HG02763 (cell line): ENCODE data around the gene SETD2.
A peak's percentile ranks its signal among the peaks of the same experiment; 100 is the strongest.
"Not testable (repeated sequence)": the region's sequence is repeated elsewhere in the genome, so short reads cannot be mapped to it uniquely, and the experiment has no call there.

Source experiments
- ATAC-seq: cut with Tn5 transposase; IDR thresholded peaks from one replicate; pipeline ENCODE4 v1.9.1; 2021; ENCODE audit warnings: mild to moderate bottlenecking, moderate library complexity; ENCODE audit not compliant: unreplicated experiment

The SETD2 gene, protein sequence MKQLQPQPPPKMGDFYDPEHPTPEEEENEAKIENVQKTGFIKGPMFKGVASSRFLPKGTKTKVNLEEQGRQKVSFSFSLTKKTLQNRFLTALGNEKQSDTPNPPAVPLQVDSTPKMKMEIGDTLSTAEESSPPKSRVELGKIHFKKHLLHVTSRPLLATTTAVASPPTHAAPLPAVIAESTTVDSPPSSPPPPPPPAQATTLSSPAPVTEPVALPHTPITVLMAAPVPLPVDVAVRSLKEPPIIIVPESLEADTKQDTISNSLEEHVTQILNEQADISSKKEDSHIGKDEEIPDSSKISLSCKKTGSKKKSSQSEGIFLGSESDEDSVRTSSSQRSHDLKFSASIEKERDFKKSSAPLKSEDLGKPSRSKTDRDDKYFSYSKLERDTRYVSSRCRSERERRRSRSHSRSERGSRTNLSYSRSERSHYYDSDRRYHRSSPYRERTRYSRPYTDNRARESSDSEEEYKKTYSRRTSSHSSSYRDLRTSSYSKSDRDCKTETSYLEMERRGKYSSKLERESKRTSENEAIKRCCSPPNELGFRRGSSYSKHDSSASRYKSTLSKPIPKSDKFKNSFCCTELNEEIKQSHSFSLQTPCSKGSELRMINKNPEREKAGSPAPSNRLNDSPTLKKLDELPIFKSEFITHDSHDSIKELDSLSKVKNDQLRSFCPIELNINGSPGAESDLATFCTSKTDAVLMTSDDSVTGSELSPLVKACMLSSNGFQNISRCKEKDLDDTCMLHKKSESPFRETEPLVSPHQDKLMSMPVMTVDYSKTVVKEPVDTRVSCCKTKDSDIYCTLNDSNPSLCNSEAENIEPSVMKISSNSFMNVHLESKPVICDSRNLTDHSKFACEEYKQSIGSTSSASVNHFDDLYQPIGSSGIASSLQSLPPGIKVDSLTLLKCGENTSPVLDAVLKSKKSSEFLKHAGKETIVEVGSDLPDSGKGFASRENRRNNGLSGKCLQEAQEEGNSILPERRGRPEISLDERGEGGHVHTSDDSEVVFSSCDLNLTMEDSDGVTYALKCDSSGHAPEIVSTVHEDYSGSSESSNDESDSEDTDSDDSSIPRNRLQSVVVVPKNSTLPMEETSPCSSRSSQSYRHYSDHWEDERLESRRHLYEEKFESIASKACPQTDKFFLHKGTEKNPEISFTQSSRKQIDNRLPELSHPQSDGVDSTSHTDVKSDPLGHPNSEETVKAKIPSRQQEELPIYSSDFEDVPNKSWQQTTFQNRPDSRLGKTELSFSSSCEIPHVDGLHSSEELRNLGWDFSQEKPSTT (N-terminal part only)

DNA sequence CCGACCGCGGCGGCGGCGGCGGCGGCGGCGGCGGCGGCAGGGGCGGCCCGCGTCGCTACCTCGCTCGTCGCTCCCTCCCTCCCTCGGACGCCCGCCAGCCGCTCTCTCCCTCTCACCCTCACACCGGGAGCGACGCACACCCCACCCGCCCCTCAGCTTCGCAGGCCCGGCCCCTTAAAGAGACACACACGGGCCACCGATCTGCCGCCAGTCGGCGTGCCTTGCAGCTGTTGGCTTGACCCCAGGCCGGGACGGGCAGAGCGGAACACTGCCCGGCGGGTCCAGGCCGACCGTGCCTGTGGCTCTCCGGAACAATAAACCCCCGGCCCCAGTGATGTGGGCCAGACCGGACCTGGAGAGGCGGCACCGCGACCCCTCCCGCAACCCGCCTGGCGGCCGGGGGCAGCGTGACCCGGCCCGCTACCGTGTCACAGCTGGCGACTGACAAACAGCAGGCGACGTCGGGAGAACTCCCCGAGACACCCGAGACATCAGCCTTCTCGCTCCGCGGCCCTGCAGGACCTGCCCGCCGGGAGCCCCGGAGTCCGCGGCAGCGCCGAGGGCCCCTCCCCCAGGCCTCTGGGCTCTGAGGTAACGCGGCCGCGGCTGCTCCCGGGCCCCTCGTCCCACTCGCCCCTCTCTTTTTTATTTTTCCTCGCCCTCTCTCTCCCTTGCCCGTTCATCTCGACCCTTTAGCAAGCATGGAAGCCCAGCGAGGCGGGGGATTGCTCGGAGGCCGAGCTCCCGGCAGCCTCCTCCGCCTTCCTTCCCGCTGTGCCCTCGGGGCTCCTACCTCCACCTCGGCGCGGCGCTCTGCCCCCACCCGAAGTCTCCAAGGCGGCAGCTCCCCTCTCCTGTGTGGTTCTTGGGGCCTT lies at the start of gene SETD2:
Gene SETD2 (minus strand): TSS at position 107 of the 875 bp plus-strand sequence. CDS start 189 bp downstream, outside the sequence.
- ATAC-seq = peak; percentile 68

DNA sequence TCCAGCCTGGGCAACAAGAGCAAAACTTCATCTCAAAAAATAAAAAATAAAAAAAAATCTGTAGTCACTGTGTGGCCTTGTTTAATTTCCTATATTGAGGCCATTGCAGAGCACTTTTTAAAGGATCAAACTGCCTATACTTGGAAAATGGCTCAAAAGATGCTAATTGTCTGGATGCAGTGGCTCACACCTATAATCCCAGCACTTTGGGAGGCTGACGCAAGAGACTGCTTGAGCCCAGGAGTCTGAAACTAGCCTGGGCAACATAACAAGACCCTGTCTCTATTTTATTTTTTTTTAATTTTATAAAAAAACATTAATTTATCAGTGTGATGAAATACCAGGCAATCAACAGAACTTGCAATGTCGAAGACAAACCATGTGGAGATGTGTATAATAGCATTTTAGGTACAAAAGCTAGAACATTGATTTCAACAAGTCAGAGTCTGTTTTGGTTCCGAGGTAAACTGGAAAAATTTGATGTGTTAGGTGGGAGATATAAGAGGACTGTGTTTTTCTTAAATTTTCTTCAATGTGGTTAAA lies 47.0 kb upstream of the SETD2 start:
- no peak for ATAC-seq

DNA sequence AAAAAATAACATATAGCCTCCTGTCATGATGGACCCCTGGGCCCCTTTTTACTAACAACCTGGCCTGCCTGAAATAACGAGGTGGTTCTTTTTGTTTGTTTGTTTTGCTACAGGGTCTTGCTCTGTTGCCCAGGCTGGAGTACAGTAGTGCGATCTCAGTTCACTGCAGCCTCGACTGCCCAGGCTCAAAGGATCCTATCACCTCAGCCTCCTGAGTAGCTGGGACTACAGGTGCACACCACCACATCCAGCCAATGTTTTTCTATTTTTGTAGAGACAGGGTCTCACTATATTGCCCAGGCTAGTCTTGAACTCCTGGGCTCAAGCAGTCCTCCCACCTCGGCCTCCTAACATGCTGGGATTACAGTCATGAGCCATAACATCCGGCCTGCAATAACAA lies 42.1 kb upstream of the SETD2 start:
- not testable (repeated sequence) for ATAC-seq

DNA sequence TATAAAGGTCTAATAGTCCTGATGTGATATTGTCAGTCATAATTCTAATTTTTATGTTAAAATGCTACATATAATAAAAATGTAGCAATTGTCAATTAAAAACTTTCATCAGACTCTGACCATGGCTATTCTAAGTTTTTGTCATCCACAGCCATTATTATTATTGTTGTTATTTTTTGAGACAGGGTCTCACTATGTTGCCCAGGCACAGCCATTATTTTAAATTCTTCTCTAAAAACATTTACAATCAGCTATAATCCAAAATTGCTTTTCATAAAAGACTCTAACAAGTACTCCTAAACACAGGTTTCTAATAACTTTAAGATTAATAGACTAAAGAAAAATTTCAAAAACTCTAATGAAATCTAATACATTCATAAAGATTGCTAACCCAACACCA lies 41.0 kb upstream of the SETD2 start:
- ATAC-seq = no peak

DNA sequence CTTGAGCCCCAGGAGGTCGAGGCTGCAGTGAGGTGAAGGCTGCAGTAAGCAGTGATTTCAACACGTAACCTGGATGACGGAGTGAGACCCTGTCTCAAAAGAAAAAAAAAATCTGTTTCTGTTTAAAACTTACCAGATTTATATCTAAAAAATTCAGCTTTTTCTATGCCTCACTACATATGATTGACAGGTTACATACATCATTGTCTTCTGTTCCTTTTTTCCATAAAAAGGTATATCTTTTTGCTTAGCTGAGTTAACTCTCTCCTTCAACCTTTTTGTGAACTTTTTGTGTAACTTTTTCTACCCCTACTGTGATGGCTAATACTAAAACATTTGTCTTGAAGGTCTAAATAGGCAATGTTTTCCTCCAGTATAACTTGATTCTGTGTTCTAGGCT lies 38.6 kb upstream of the SETD2 start:
- no peak for ATAC-seq

DNA sequence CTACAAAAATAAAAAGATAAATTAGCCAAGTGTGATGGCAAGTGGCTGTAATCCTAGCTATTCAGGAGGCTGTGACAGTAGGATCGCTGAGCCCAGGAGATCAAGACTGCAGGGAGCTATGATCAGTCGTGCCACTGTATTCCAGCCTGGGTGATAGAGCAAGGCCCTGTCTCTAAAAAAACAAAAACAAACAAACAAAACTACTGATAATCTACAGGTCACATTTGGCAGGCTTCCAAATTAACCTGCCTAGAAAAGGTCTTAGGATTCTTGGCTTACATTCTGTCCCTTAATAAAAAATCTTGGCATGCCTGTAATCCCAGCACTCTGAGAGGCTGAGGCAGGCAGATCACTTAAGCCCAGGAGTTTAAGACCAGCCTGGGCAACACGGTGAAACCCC lies 33.4 kb upstream of the SETD2 start:
- ATAC-seq = no peak

DNA sequence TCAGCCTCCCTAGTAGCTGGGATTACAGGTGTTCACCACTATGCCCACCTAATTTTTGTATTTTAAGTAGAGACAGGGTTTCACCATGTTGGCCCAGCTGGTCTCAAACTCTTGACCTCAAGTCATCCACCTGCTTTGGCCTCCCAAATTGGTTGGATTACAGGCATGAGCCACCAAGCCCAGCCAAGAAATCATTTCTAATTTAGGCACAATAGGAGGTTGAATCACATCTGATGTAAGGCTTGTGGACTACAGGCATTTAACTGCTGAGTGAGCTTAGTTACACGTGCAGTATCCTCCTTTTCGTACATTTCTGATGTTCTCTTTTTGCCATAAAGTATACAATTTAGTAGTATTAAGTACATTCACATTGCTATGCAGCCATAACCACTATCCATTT lies 31.1 kb upstream of the SETD2 start:
- no peak for ATAC-seq

DNA sequence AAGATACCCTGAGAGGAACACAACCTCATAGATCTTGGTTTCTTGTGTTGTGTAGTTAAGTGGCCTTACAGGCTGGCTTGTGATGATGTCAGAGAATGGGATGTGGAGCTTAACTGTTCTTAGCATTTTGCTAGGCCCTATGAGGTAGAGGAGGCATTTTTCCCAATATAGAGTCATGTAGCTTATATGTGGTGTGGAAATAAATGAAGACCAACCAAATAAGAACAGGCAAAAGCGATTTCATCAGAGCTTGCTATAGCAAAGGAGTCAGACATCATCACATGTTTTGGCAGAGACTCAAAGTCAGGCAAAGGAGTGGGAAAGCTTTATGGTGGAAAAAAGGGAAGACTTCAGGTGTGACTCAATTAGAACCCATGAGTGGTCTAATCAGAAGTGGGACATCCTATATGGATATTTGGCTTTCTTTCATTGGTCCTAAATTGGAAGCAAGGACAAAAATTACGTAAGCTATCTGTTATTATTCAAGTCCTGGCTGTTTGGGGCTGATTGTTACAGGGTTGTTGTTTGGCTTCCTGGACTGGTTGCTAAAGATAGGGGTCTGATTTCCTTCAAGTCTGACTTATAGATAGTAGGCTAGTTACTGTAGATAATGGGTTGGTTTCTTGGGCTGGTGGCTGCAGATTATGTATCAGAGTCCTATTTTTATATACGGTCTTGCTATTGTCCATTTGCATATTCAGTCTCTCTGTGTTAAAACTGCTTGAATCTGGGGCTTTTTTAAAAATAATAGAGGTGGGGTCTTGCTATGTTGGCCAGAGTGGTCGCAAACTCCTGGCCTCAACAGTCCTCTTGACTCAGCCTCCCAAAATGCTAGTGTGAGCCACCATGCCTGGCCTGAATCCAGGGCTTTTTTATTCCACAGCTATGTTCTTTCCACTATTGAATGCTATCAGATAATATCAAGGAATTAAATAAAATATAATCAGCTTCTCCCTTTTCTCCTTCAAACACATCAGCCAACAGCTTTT lies 30.3 kb upstream of the SETD2 start:
- ATAC-seq = no peak

DNA sequence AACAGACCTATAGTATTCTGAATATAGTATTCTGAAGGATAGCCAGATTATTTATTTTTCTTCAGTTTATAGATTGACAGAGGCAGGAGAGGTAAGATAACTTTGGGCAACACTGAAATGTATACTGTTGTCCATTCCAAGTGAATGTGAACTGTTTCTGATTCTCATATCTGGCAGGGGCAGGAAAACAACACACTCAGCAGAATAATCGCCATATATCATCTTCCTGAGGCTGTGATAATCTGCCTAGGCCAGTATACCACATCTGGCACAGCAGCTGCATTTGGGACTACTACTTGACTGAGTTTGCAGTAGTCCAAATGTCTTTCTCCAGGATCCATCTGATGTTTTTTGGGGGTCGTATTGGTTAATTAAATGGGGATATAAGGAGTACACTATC lies 22.4 kb upstream of the SETD2 start:
- no peak for ATAC-seq

DNA sequence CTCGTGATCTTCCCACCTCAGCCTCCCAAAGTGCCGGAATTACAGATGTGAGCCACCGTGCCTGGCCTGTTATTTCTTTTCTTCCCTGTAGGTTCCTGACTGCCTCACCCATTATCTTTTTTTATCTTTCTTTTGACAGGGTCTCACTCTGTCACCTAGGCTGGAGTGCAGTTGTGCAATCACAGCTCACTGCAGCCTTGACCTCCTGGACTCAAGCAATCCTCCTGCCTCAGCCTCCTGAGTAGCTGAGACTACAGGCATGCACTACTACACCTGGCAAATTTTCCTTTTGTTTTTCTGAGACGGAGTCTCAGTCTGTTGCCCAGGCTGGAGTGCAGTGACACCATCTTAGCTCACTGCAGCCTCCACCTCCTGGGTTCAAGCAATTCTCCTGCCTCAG lies 17.8 kb upstream of the SETD2 start:
- not testable (repeated sequence) for ATAC-seq

DNA sequence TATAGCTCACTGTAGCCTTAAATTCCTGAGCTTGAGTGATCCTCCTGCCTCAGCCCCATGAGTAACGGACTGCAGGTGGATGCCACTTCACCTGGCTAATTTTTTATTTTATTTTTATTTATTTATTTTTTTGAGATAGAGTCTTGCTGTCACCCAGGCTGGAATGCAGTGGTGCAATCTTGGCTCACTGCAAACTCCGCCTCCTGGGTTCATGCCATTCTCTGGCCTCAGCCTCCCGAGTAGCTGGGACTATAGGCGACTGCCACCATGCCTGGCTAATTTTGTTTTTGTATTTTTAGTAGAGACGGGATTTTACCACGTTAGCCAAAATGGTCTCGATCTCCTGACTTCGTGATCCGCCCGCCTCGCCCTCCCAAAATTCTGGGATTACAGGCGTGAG lies 16.1 kb upstream of the SETD2 start:
- ATAC-seq = not testable (repeated sequence)

DNA sequence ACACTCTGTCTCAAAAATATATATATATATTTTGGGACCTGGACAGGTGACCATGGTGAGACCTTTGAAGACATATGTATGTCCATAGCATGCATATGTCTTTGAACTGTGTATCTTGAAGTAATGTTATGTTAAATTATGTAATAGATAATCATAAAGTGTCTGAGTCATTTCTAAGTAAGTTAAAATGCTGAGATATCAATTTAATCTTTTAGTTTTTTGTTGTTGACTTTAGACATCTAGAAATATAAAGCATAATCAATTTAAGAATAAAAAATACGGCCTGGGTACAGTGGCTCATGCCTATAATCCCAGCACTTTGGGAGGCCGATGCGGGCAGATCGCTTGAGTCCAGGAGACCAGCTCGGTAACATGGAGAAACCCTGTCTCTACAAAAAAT lies 12.7 kb upstream of the SETD2 start:
- ATAC-seq = no peak

DNA sequence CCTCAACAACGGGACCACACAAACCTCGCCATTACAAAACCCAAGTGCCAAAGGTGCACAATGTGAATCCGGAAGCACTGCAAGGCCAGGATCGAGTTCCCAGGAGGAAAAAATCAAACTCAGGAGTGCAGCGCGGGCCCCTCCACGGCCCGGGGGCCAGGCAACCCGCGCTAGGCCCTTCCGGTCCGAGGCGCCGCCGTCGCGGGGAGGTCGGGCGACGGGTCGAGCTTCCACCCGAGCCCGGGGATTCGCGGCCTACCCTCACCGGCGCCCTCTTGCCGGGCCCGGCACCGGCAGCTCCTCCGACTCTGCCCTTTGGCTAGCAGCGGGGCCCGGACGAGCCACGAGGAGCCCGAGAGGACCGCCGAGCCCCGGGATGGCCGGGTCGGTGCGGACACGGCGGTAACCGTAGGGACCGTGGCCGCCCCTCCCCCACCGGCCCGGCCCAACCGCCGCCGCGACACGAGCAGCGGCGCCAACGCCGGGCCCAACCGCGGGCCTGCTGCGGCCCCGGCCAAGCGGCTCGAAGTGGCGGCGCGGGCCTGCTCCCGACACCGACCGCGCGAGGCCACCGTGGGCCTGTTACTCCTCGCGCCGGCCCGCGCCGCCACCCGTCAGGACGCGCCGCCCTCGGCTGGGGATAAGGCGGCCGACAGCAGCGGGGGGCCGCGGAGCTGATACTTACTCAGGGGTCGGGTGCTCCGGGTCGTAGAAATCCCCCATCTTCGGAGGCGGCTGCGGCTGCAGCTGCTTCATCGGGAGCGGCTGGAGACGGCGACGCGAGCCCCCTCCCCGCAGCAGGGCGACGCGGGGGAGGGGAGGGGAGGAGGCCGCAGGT lies 525 bp downstream of the SETD2 start:
- ATAC-seq = peak; percentile 29

DNA sequence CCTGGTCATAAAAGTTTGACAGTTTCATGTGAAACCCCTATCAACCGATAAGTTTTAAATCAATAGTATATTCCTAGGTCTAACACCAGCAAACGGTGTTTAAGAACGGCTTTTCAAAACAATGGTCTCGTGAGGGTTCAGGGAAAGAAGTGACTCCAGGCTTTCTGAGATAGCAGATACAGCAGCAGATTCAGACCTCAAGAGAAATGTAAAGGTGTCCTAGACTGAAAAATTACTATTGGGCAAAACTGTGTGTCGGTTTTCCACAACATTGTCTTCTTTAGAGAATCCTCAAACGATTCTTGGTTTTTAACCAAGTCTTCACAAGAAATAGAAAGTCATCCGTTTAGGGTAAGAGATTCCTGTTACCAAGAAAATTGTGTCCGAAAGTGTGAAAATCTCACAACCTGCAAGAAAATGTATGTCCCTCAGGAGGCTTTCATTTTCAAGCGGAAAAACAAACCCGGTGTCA lies 1.2 kb downstream of the SETD2 start:
- ATAC-seq = no peak

DNA sequence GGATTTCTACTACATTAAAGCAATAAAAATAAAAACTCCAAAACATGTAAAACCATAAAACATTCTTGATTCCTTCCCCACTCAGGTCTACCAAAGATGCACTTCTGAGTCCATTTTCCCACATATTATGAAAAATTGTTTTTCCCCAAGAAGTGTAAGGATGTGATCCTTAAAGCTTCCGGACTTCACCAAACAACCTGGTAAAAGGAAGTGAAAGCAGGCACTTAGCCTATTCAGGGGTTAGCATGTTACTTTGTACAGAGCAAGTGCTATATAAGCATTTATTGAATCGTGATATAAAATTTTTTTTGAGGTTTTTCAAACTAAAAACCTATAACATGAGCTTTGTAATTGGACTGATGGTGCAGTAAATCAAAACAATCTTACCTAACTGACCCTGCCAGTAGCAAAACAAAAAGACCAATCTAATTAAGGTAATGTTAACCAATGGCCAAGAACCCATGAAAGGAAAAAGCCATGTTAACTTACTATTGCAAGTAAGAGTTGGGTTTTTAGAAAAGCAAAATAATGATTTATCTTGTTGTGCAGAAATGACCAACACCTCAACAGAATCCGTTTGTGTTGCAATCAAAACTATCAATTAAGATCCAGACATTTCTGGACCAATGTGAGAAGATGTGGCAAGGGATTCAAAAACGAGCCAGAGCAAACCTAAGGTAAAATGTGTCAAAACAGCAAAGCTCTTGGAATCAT lies 1.8 kb downstream of the SETD2 start:
- ATAC-seq = no peak

DNA sequence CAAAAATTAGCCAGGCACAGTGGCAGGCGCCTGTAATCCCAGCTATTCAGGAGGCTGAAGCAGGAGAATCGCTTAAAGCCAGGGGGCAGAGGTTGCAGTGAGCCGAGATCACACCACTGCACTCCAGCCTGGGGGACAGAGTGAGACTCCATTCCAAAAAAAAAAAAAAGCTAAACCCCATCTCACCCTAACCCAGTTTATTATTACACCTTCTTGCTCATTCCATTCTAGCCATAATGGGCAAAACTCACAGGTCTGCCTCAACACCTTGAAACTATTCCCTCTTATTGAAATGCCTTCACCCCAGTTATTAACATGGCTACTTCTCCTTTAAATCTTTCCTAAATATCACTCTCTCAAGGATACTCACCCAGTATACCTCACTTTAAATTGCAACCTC lies 4.1 kb downstream of the SETD2 start:
- no peak for ATAC-seq

DNA sequence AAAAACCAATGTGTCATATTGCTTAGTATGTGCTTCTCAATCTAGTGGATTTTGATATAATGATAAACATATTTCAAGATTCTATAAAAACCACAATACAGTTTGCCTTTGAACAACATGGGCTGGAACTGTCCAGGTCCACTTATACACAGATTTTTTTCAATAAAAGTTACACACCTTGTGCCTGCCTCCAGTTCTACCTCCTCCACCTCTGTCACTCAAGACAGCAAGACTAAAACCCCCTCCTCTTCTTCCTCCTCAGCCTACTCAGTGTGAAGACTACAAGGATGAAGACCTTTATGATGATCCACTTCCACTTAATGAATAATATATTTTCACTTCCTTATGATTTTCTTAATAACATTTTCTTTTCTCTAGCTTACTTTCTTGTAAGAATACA lies 5.7 kb downstream of the SETD2 start:
- ATAC-seq = no peak
